AML-193 (cell line): Measurements from ENCODE around the gene YKT6.
"Not testable (repeated sequence)": the region's sequence is repeated elsewhere in the genome, so short reads cannot be mapped to it uniquely, and the experiment has no call there.

ENCODE experiments used
- DNase-seq, 2 experiments: peaks; one replicate each; lab custom pipeline; 2025; lab: John Stamatoyannopoulos, UW

YKT6 gene

GRCh38 chr7:44200699-44201461, at the start of gene YKT6:
Gene YKT6 (plus strand): TSS chr7:44200978. CDS start chr7:44201136, 158 bp downstream.
- peak; percentile 91 to 94 for DNase-seq

GRCh38 chr7:44151956-44152355, 48.8 kb upstream of the YKT6 start:
- DNase-seq = no peak

GRCh38 chr7:44152971-44153947, 47.5 kb upstream of the YKT6 start:
- DNase-seq = no peak

GRCh38 chr7:44153948-44154335, 46.8 kb upstream of the YKT6 start:
- DNase-seq = no peak

GRCh38 chr7:44154703-44155102, 46.1 kb upstream of the YKT6 start:
- no peak for DNase-seq

GRCh38 chr7:44155191-44156185, 45.3 kb upstream of the YKT6 start:
- no peak for DNase-seq

GRCh38 chr7:44156453-44157010, 44.2 kb upstream of the YKT6 start:
- no peak for DNase-seq

GRCh38 chr7:44157116-44158080, 43.4 kb upstream of the YKT6 start:
- no peak for DNase-seq

- DNase-seq = no peak
Observed at GRCh38 chr7:44158096-44158872, 42.5 kb upstream of the YKT6 start.

GRCh38 chr7:44158873-44159631, 41.7 kb upstream of the YKT6 start:
- DNase-seq = no peak

- no peak for DNase-seq
Observed at GRCh38 chr7:44159824-44160630, 40.8 kb upstream of the YKT6 start.

- DNase-seq = no peak
Observed at GRCh38 chr7:44161371-44161770, 39.4 kb upstream of the YKT6 start.

- DNase-seq = no peak
Observed at GRCh38 chr7:44162179-44162578, 38.6 kb upstream of the YKT6 start.

GRCh38 chr7:44162785-44163395, 37.9 kb upstream of the YKT6 start:
- no peak for DNase-seq

- no peak for DNase-seq
Observed at GRCh38 chr7:44163591-44163990, 37.2 kb upstream of the YKT6 start.

- peak; percentile 14 to 30 for DNase-seq
Observed at GRCh38 chr7:44167920-44168319, 32.9 kb upstream of the YKT6 start.

- not testable (repeated sequence) for DNase-seq
Observed at GRCh38 chr7:44171901-44172300, 28.9 kb upstream of the YKT6 start.
